Breast epithelium (tissue), 4 donors: ENCODE results near the gene IL13. TPM values are rescaled to one million over a fixed set of nuclear protein-coding genes. Genes with fewer than 3 reads are reported as not detected.

Experiments
- DNase-seq, 2 donors: peaks; one replicate each; pipeline ENCODE4 v3.0.0-alpha.2; 2019; ENCODE audit warnings: low spot score in 2 of 2
- H3K27ac ChIP-seq, 2 donors: fragments of 200-600 bp; sonication (generic) in 1 of 2; one replicate each; pipeline ENCODE4 v1.5.1; 2016 to 2019; ENCODE audit warnings: mild to moderate bottlenecking in 1 of 2
- H3K27me3 ChIP-seq, 2 donors: fragments of 200-600 bp; sonication (generic) in 1 of 2; one replicate each; pipeline versions ENCODE4 v1.5.1 to v1.6.0; 2017 to 2019; ENCODE audit warnings: control low read depth in 1 of 2, mild to moderate bottlenecking in 1 of 2
- H3K36me3 ChIP-seq: fragments of 200-600 bp; one replicate; pipeline ENCODE4 v1.5.1; 2019
- H3K4me1 ChIP-seq, 2 donors: fragments of 200-600 bp; sonication (generic); one replicate each; pipeline ENCODE4 v1.5.1; 2016 to 2019; ENCODE audit warnings: control low read depth in 1 of 2
- H3K4me3 ChIP-seq, 3 donors: fragments of 200-600 bp; sonication (generic); 1 replicate in 2 of 3; 2 replicates in 1 of 3; pipeline ENCODE4 v1.5.1; 2016 to 2019; ENCODE audit warnings: mild to moderate bottlenecking in 3 of 3, moderate library complexity in 2 of 3
- H3K9me3 ChIP-seq, 2 donors: fragments of 200-600 bp; sonication (generic) in 1 of 2; one replicate each; pipeline ENCODE4 v1.5.1; 2016 to 2019; ENCODE audit warnings: control low read depth in 1 of 2
- POLR2A ChIP-seq: fragments of 450-650 bp; IDR thresholded peaks from one replicate; pipeline ENCODE4 v1.6.1; 2016; ENCODE audit warnings: antibody characterized with exemption, mild to moderate bottlenecking, moderate library complexity
- POLR2AphosphoS5 ChIP-seq, 3 donors: sonication (generic); formaldehyde crosslinking; IDR thresholded peaks; one replicate each; pipeline ENCODE4 v1.6.1; 2017; ENCODE audit warnings: antibody characterized with exemption in 3 of 3
- intact Hi-C: fragments of 100-400 bp; cut with DNase I; formaldehyde crosslinking; loops from one replicate; pipeline ENCODE4 v1.15.1; 2023; ENCODE audit warnings: low total_unique reads
- total RNA-seq, 3 donors: library from RNA; depleted of rRNA; stranded (reverse); fragments of >200 nt; gene quantifications; one replicate each; pipeline ENCODE4 v1.1.0, GENCODE V29; 2016
- TF ChIP-seq, protein P1 (sequence below), 3 donors: fragments of 450-650 bp; IDR thresholded peaks; one replicate each; pipeline ENCODE4 v1.5.1; 2016 to 2017; ENCODE audit warnings: antibody characterized with exemption in 3 of 3, mild to moderate bottlenecking in 3 of 3, moderate library complexity in 3 of 3

The IL13 gene
- total RNA-seq, 3 donors from 2014 or later, result 0.33 to 0.73 TPM; not detected in 1

DNA sequence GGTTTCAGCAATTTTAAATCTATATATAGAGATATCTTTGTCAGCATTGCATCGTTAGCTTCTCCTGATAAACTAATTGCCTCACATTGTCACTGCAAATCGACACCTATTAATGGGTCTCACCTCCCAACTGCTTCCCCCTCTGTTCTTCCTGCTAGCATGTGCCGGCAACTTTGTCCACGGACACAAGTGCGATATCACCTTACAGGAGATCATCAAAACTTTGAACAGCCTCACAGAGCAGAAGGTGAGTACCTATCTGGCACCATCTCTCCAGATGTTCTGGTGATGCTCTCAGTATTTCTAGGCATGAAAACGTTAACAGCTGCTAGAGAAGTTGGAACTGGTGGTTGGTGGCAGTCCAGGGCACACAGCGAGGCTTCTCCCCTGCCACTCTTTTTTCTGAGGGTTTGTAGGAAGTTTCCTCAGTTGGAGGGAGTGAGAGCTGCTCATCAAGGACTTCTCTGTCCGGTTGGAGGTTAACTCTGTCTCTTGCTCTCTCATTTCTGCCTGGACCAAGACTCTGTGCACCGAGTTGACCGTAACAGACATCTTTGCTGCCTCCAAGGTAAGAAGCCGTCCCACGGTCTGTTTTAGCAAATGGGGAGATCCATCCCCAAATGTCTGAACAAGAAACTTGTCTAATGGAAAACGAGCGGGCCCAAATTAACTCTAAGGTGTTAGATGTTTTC, 16.1 kb downstream of the IL13 start, which contains the start of gene IL4:
Gene IL4, plus strand, starts transcription at position 51 of the 692 bp plus-strand sequence. Its CDS starts 62 bp downstream, at position 113.
- Histone ChIP-seq H3K9me3 (no peaks in the 10 kb centered on the region), H3K4me3 (peak within 1 kb of the TSS in 2 of 3 donors; percentile 34 to 43), H3K27me3 (no peaks in the 10 kb centered on the region), H3K4me1 (no peaks in the 10 kb centered on the region), H3K27ac (peak within 1 kb of the TSS; percentile 66 to 79), H3K36me3 (no peaks in the 10 kb centered on the region)
- intact Hi-C loops, result no loop called here
- TF ChIP-seq, protein P1, sequence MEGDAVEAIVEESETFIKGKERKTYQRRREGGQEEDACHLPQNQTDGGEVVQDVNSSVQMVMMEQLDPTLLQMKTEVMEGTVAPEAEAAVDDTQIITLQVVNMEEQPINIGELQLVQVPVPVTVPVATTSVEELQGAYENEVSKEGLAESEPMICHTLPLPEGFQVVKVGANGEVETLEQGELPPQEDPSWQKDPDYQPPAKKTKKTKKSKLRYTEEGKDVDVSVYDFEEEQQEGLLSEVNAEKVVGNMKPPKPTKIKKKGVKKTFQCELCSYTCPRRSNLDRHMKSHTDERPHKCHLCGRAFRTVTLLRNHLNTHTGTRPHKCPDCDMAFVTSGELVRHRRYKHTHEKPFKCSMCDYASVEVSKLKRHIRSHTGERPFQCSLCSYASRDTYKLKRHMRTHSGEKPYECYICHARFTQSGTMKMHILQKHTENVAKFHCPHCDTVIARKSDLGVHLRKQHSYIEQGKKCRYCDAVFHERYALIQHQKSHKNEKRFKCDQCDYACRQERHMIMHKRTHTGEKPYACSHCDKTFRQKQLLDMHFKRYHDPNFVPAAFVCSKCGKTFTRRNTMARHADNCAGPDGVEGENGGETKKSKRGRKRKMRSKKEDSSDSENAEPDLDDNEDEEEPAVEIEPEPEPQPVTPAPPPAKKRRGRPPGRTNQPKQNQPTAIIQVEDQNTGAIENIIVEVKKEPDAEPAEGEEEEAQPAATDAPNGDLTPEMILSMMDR (IDR thresholded peaks at IDR 0.05), result no peak
- TF ChIP-seq POLR2A (no peak), POLR2AphosphoS5 (IDR thresholded peaks at IDR 0.05) (no peak)
- no peak for DNase-seq

DNA sequence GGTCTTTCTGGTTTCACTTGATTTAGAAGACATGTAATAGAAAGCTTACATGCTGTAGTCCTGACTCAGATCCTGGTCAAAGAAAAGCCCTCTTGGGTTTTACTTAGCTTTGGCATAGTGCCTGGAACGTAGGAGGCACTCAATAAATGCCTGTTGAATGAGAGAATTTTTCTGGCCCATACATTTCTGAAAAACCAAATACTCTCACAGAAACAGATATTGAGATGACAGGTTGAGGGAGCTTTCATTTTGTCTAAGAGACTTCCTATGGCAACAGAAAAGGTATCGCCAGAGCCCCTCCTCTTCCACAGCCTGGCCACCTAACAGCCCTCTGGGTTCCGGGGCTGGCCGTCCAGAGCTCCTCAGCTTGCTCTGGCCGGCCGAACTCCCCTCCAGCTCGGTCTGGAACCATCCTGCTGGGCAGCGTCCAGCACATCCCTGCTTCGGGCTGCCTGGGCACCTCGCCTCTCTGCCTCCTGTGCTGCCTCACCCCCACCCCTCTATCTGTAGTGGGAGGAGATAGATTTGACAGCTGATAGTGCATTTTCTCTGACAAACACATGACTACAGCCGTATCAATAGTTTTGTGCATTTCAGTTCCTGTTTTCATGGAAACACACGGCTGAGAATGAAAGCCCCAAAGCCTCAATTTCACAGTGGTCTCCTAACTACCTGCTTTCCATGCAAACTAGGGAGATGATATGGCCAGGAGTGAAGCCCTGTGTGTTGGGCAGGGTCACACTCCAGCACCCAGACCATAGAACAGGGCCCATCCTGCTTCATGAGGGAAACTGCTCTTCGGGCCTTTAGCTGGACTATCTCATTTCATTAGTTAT, 16.9 kb downstream of the IL13 start:
- Histone ChIP-seq H3K36me3 (no peaks in the 10 kb centered on the region), H3K4me3 (peak overlapping the region in 2 of 3 donors; percentile 34 to 43), H3K27ac (peak overlapping the region; percentile 66 to 79), H3K27me3 (no peaks in the 10 kb centered on the region), H3K9me3 (no peaks in the 10 kb centered on the region), H3K4me1 (no peaks in the 10 kb centered on the region)
- TF ChIP-seq POLR2A (no peak), POLR2AphosphoS5 (IDR thresholded peaks at IDR 0.05) (no peak)
- TF ChIP-seq, protein P1 (IDR thresholded peaks at IDR 0.05), result no peak
- intact Hi-C loops, result no loop called here
- DNase-seq, result no peak

DNA sequence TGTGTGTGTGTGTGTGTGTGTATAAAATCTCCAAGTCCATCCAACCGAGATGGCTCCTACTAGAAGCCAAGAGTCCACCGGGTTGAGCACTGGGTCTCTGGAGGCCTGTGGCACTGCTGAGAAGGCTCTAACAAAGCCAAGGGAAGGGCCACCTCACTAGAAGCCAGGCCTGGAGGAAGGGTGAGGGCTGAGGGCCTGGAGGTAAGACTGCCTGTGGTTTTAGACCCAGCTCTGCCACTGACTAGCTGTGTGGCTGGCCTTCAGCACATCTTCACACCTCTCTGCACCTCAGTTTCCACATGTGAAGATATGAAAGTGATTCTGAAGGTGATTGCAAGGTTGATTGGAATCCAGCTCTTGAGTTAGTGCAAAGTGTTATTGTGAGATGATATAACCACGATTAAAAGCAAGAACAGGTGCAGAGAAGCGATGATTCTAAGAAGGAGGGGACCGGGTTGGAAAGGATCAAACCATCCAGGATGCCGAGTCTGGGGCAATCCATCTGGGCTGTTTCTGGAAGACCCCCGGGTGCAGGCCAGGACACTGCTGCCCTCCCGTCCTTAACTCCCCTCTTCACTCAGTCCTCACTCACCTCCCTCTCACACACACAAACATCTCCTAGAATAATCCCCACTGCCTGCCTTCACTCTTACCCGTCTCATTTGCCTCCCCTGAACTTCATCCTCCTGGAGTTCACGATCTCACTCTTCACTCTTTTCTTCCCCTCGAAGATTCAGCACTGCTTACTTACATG, 18.1 kb downstream of the IL13 start:
- no peaks in the 10 kb centered on the region for H3K9me3 ChIP-seq
- no peaks in the 10 kb centered on the region for H3K27me3 ChIP-seq
- no peaks in the 10 kb centered on the region for H3K36me3 ChIP-seq
- no peak for DNase-seq
- no peak for TF ChIP-seq POLR2A
- TF ChIP-seq POLR2AphosphoS5 (IDR thresholded peaks at IDR 0.05), result no peak
- TF ChIP-seq, protein P1 (IDR thresholded peaks at IDR 0.05), result no peak
- intact Hi-C loops, result no loop called here
- H3K4me3 ChIP-seq, result no peak overlapping the region
- H3K4me1 ChIP-seq, result no peaks in the 10 kb centered on the region
- H3K27ac ChIP-seq, result no peak overlapping the region

DNA sequence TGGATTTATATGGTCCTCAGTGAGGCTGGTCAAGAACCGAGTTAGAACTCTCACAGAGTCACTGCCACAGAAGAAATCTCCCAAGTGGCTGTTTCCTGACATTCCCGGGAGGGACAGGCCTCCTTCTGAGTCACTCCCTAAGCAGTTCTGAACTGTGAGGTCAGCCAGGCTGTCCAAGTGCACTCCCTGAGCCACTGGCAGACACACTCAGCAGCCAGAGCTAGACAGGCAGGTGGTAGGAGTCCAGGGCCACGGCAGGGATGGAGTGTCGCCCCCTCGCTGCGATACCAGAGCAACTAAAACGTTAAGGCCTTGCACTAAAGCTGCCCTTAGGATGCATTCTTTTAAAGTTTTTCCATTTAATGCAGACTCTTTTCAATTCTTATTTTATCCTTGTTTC, 19.2 kb downstream of the IL13 start:
- intact Hi-C loops, result no loop called here
- DNase-seq, result no peak

More for the DNA sequence above, 19.2 kb downstream of the IL13 start:
- Histone ChIP-seq H3K4me3 (no peak overlapping the region), H3K4me1 (no peaks in the 10 kb centered on the region), H3K36me3 (no peaks in the 10 kb centered on the region), H3K27ac (no peak overlapping the region), H3K27me3 (no peaks in the 10 kb centered on the region), H3K9me3 (no peaks in the 10 kb centered on the region)
- TF ChIP-seq POLR2AphosphoS5 (IDR thresholded peaks at IDR 0.05), result no peak
- no peak for TF ChIP-seq POLR2A
- TF ChIP-seq, protein P1 (IDR thresholded peaks at IDR 0.05), result no peak
